Thyroid gland (tissue), 4 donors: ENCODE results near the gene UNC80.

Experiments
- CTCF ChIP-seq, 6 experiments: fragments of 200-600 bp in 3 of 6; fragments of 450-650 bp in 3 of 6; sonication (generic) in 3 of 6; IDR thresholded peaks; one replicate each; pipeline ENCODE4 v1.5.1; 2016 to 2019; ENCODE audit warnings: antibody characterized with exemption in 6 of 6, mild to moderate bottlenecking in 2 of 6, inconsistent platforms in 1 of 6, moderate library complexity in 1 of 6
- POLR2A ChIP-seq, 2 donors: fragments of 450-650 bp; IDR thresholded peaks; one replicate each; pipeline ENCODE4 v1.6.1; 2017; ENCODE audit warnings: antibody characterized with exemption in 2 of 2, mild to moderate bottlenecking in 2 of 2, moderate library complexity in 1 of 2

GRCh38 chr2:209956271-209956670 lies 184.6 kb downstream of the UNC80 start:
- TF ChIP-seq CTCF (IDR thresholded peaks at IDR 0.05) (no peak), POLR2A (IDR thresholded peaks at IDR 0.05) (no peak)
